ENCODE results near the gene PER2. TPM values are rescaled to one million over a fixed set of nuclear protein-coding genes. Genes with fewer than 3 reads are reported as not detected.

Gene PER2
- polyA plus RNA-seq, 2 donors: 4.9 to 12.6 TPM

DNA sequence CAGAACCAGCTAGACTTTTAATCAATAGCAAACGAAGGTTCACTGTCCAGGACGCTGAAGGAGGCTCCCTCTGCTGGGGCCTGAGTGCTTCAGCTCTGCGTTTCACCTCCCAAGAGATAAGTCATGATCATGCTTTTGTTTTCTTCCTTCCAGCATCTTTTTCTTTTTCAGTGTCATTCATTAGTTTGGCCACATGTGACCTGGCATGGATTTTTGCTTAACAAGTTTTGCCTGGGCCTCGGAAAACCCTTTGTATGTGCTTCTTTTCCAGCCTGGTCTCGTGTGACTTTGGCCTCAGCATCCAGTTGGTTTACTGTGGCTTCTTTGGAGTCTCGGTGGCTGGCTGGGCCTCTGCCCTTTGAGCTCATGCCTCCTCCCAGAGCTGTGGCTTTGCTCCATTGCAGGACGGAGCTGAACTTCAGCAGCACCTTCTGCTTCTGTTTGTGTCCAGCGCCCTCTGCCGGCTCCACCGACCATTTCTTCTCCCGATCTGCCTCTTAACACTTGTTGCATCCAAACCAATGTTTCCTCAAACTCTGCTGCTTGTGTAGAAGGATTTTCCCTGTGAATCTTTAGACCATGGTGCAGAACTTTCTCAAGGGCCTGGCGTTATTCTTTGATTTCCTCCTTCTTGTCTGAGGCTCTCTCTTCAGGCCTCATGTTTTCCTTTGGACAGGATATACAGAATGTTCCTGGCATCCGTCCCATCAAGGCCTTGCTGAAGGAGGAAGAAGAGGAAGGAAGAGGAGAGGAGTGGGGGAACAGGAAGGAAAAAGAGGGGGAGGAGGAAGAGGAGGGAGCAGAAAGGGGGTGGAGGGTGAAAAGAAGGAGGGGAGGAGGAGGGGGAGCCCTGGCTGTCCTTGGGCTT lies 25.0 kb downstream of the PER2 start:
- peak overlapping the region; percentile 16 to 59 for H3K27ac ChIP-seq (ENCODE audit: low read depth in 2 of 2, low read length in 1 of 2)
- no peaks in the 10 kb centered on the region for H3K9me3 ChIP-seq (ENCODE audit: control insufficient read depth in 2 of 2, insufficient read depth in 1 of 2, low read depth in 1 of 2, low read length in 1 of 2)
- WGBS, 2 donors: 17 to 20% methylated on average over 13 of the region's 13 CpGs
- peaks cover 3 to 39% of the 10 kb centered on the region in 2 donors for H3K36me3 ChIP-seq (ENCODE audit: control insufficient read depth in 2 of 2, insufficient read depth in 2 of 2, low read length in 1 of 2)
- peaks cover 4 to 14% of the 10 kb centered on the region in 2 donors for H3K4me1 ChIP-seq (ENCODE audit: control insufficient read depth in 2 of 2, insufficient read depth in 2 of 2, low read length in 1 of 2)
- no peak overlapping the region for H3K4me3 ChIP-seq (ENCODE audit: low read depth in 1 of 2, low read length in 2 of 2)
- no peaks in the 10 kb centered on the region for H3K27me3 ChIP-seq (ENCODE audit: control insufficient read depth in 1 of 2, insufficient read depth in 2 of 2, low read length in 2 of 2)

DNA sequence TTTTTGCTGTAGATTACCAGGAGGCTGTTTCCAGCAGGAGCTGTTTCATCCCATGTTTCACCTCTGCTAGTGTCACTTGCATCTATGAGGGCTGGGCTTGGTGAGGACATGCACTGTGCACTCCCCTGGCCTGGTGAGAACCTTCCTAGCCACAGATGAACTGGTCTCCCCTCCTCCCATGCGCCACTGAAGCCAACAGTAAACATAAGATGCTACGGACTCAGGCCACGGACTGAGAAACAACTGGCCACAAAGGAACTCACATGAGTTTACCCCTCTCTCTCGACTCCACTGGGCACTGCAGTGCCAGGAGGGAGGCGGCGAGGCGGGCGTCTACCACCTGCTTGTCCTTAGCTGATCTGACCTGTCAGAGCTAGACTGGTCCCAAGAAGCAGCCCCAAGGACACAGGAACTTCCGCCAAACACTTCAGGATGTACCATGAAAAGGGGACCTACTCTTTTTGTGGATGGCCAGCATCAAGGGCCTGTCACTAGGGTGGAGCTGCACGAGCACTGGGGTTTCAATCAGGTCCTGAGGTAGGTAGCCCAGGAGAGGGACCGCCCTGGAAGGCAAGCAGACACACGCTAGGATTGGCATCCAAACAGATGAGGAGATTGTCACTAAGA lies 25.8 kb downstream of the PER2 start:
- Histone ChIP-seq H3K36me3 (ENCODE audit: control insufficient read depth in 2 of 2, insufficient read depth in 2 of 2, low read length in 1 of 2) (peaks cover 8 to 40% of the 10 kb centered on the region in 2 donors), H3K9me3 (ENCODE audit: control insufficient read depth in 2 of 2, insufficient read depth in 1 of 2, low read depth in 1 of 2, low read length in 1 of 2) (no peaks in the 10 kb centered on the region), H3K27me3 (ENCODE audit: control insufficient read depth in 1 of 2, insufficient read depth in 2 of 2, low read length in 2 of 2) (no peaks in the 10 kb centered on the region), H3K4me3 (ENCODE audit: low read depth in 1 of 2, low read length in 2 of 2) (no peak overlapping the region), H3K27ac (ENCODE audit: low read depth in 2 of 2, low read length in 1 of 2) (peak overlapping the region in 1 of 2 donors; percentile 16), H3K4me1 (ENCODE audit: control insufficient read depth in 2 of 2, insufficient read depth in 2 of 2, low read length in 1 of 2) (peaks cover 4 to 12% of the 10 kb centered on the region in 2 donors)
- WGBS, 2 donors: 85 to 86% methylated on average over 12 of the region's 12 CpGs

DNA sequence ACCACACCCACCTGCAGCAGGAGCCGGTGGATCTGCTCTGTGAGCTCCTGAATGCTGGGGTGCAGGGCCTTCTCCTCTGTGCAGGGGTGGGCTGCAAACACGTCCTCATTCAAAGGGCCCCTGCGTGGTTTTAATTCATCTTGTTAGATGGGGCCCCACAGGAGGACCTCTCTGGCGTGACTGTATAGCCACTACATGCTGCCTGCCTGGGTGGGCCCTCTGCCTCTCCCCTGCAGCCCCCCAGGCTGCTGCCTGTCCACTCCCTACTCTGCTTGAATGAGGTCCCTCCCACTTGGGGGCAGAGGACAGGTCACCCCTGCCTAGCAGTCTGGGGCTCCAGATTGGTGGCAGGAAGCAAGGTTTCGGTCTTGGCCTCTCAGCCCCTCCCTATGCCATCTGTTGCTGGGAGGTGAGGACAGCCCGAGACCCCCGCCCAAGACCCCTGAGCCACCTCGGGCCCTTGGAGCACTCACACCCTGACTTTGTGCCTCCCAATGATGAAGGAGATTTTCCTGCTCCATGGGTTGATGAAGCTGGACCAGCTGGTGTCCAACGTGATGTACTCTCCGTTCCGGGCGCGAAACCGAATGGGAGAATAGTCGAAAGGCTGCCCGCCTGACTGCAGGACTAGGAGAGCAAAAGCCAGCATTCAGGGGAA lies 26.6 kb downstream of the PER2 start:
- no peak overlapping the region for H3K4me3 ChIP-seq (ENCODE audit: low read depth in 1 of 2, low read length in 2 of 2)
- no peak overlapping the region for H3K27ac ChIP-seq (ENCODE audit: low read depth in 2 of 2, low read length in 1 of 2)
- peaks cover 4 to 6% of the 10 kb centered on the region in 2 donors for H3K4me1 ChIP-seq (ENCODE audit: control insufficient read depth in 2 of 2, insufficient read depth in 2 of 2, low read length in 1 of 2)
- 93 to 96% methylated on average over 16 of the region's 16 CpGs for WGBS, 2 donors
- peaks cover 8 to 34% of the 10 kb centered on the region in 2 donors for H3K36me3 ChIP-seq (ENCODE audit: control insufficient read depth in 2 of 2, insufficient read depth in 2 of 2, low read length in 1 of 2)
- H3K9me3 ChIP-seq (ENCODE audit: control insufficient read depth in 2 of 2, insufficient read depth in 1 of 2, low read depth in 1 of 2, low read length in 1 of 2): no peaks in the 10 kb centered on the region
- H3K27me3 ChIP-seq (ENCODE audit: control insufficient read depth in 1 of 2, insufficient read depth in 2 of 2, low read length in 2 of 2): no peaks in the 10 kb centered on the region

DNA sequence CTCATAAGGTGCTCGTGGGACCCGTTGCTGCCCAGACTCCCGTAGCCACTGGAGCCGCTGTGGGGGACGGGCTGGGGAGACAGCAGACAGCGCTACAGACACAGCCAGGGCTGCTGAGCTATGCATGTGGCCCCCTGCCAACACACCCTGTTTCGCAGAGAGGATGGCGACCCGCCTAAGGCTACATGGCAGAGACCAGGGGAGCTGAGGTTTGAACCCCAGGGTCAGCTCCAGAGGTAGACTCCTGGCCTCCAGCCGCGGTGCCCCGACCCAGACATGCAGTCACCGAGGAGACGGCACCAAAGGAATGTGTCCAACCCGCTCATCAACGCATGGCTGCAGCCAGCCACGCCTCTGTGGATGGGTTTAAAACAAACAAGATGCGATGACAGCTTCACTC lies 27.5 kb downstream of the PER2 start:
- H3K27me3 ChIP-seq (ENCODE audit: control insufficient read depth in 1 of 2, insufficient read depth in 2 of 2, low read length in 2 of 2): no peaks in the 10 kb centered on the region
- H3K9me3 ChIP-seq (ENCODE audit: control insufficient read depth in 2 of 2, insufficient read depth in 1 of 2, low read depth in 1 of 2, low read length in 1 of 2): no peaks in the 10 kb centered on the region
- peaks cover 4 to 6% of the 10 kb centered on the region in 2 donors for H3K4me1 ChIP-seq (ENCODE audit: control insufficient read depth in 2 of 2, insufficient read depth in 2 of 2, low read length in 1 of 2)
- H3K27ac ChIP-seq (ENCODE audit: low read depth in 2 of 2, low read length in 1 of 2): no peak overlapping the region
- WGBS, 2 donors: 74 to 80% methylated on average over 18 of the region's 18 CpGs
- H3K36me3 ChIP-seq (ENCODE audit: control insufficient read depth in 2 of 2, insufficient read depth in 2 of 2, low read length in 1 of 2): peaks cover 8 to 42% of the 10 kb centered on the region in 2 donors
- no peak overlapping the region for H3K4me3 ChIP-seq (ENCODE audit: low read depth in 1 of 2, low read length in 2 of 2)

DNA sequence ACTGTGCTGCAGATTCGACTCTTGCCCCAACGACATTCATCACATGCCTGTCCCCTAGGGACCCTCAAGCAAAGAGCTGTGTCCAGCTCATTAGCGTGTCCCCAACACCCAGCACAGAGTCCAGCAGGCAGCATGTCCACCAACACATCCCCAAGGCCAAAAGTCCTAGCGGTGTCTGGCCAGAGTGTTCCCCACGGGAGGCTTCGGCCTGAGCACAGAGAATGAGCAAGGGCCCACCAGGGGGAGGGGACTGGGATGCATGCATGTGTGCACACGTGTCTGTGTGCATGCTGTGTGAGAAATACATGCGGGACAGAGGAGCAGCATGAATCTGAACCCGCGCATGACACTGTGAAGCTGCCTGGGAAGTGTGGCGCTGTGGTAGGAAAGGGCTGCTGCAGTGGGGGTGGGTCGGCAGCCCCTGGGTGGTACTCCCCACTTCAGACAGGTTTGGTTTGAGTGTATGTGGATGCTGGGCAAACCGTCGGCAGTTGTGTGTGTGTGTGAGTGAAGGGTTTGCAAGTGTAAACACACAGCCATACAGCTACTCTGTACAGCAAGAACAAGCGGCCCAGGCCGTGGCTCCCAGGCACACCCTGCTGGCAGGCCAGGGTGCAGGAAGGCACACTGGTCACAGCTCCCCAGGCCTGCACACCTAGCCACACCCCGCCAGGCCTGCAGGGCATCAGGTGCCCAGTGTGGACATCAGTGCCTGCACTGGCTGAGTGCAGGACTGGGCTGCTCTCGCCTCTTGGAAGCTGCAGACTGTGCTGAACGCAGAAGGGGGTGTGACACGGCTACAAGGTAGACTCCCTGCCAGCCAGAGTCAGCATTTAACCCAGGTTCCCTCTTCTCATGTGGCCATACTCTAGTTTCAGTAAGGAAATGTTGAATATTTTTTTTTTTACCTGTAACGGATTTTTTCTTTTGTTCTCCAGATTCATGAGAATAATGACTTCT lies 29.1 kb downstream of the PER2 start:
- 82 to 87% methylated on average over 21 of the region's 21 CpGs for WGBS, 2 donors
- no peak overlapping the region for H3K4me3 ChIP-seq (ENCODE audit: low read depth in 1 of 2, low read length in 2 of 2)
- peaks cover 4 to 6% of the 10 kb centered on the region in 2 donors for H3K4me1 ChIP-seq (ENCODE audit: control insufficient read depth in 2 of 2, insufficient read depth in 2 of 2, low read length in 1 of 2)
- H3K36me3 ChIP-seq (ENCODE audit: control insufficient read depth in 2 of 2, insufficient read depth in 2 of 2, low read length in 1 of 2): peaks cover 18 to 47% of the 10 kb centered on the region in 2 donors
- H3K27me3 ChIP-seq (ENCODE audit: control insufficient read depth in 1 of 2, insufficient read depth in 2 of 2, low read length in 2 of 2): no peaks in the 10 kb centered on the region
- H3K27ac ChIP-seq (ENCODE audit: low read depth in 2 of 2, low read length in 1 of 2): no peak overlapping the region
- no peaks in the 10 kb centered on the region for H3K9me3 ChIP-seq (ENCODE audit: control insufficient read depth in 2 of 2, insufficient read depth in 1 of 2, low read depth in 1 of 2, low read length in 1 of 2)

DNA sequence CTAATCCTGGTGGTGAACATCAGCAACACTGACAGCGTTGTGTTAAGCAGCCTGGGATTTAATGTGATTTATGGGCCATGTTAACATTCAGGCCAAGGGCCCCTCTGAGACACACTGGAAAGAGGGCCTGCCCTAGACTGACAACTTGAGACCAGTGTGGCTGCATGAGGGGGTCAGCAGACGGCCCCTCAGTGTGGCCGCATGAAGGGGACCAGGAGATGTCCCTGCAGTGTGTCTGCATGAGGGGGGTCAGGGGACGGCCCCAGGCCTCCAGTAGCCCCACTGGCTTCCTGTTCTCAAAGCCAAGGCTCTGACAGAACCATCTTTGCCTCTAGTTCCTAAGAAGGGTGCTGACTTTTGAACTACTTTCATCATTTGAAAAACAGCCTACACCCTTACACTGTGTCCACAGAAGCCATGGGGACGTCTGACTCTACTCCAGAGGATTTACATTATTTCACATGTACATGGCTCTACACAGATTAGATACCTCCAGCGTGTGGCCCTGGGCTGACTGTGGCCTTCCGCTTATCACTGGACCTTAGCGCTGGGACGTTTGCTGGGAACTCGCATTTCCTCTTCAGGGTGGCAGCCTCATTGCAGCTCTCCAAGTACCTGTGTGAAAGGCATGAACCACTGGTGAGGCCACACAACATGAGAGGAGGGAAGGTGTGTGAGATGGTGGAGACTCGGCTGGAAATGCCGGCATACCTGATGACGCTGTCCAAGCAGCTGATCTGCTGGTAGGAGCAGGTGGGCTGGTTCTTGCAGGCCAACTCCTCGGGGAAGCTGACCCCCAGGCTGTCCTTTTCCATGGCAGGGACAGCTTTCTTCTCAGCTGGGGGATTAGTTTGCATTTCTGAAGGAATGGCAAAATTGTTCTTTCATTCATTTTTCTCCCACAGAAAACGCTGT lies 30.4 kb downstream of the PER2 start:
- Histone ChIP-seq H3K27me3 (ENCODE audit: control insufficient read depth in 1 of 2, insufficient read depth in 2 of 2, low read length in 2 of 2) (no peaks in the 10 kb centered on the region), H3K9me3 (ENCODE audit: control insufficient read depth in 2 of 2, insufficient read depth in 1 of 2, low read depth in 1 of 2, low read length in 1 of 2) (no peaks in the 10 kb centered on the region), H3K27ac (ENCODE audit: low read depth in 2 of 2, low read length in 1 of 2) (no peak overlapping the region), H3K4me1 (ENCODE audit: control insufficient read depth in 2 of 2, insufficient read depth in 2 of 2, low read length in 1 of 2) (peaks cover 0 to 4% of the 10 kb centered on the region in 2 donors), H3K36me3 (ENCODE audit: control insufficient read depth in 2 of 2, insufficient read depth in 2 of 2, low read length in 1 of 2) (peaks cover 18 to 54% of the 10 kb centered on the region in 2 donors), H3K4me3 (ENCODE audit: low read depth in 1 of 2, low read length in 2 of 2) (no peak overlapping the region)
- WGBS, 2 donors: 88 to 90% methylated on average over 15 of the region's 15 CpGs

DNA sequence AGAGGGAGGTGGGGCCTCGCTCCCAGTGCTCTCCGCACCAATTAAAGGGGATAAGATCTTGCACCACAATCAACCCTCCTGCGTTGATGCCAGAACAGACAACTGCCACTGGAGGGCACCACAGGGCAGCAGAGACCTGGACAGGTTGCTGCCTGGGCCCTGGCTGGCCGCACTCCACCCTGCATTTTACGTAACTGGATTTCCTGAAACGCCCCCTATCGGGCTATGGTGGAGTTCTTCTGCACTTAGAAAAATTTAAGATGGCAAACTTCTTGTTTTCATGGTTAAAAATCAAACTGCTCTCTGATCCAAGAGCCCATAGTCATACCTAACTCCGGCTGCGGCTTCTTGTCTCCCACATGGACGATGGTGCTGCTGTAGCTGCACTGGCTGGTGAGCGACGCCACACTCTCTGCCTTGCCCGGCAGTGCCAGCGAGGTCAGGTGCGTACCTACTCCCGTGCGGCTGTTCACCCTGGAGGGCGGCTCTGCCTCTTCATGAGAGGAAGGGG lies 31.8 kb downstream of the PER2 start:
- H3K36me3 ChIP-seq (ENCODE audit: control insufficient read depth in 2 of 2, insufficient read depth in 2 of 2, low read length in 1 of 2): peaks cover 20 to 56% of the 10 kb centered on the region in 2 donors
- WGBS, 2 donors: 56 to 66% methylated on average over 18 of the region's 18 CpGs

DNA sequence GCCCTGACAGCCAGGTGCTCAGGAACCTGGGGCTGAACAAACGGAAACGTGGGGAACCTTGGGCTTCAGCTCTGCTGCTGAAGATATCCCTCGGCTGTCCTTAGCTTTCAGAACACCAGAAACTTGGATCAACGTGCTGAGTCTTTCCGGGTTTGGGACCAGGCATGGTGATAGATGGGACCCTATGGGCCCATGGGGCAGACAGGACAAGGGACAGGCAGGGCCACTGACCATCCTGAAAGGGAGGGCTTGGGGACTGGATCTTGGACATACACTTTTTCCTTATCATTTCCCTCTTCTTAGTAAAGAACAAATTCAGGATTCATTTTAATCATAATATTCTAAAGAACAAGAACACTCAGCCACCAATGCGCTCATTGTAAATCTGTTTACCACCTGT lies 32.3 kb downstream of the PER2 start:
- Histone ChIP-seq H3K27ac (ENCODE audit: low read depth in 2 of 2, low read length in 1 of 2) (no peak overlapping the region), H3K36me3 (ENCODE audit: control insufficient read depth in 2 of 2, insufficient read depth in 2 of 2, low read length in 1 of 2) (peaks cover 25 to 56% of the 10 kb centered on the region in 2 donors)
- WGBS, 2 donors: 88 to 89% methylated on average over 6 of the region's 6 CpGs

More for the DNA sequence above, 31.8 kb downstream of the PER2 start:
- no peaks in the 10 kb centered on the region for H3K9me3 ChIP-seq (ENCODE audit: control insufficient read depth in 2 of 2, insufficient read depth in 1 of 2, low read depth in 1 of 2, low read length in 1 of 2)
- no peaks in the 10 kb centered on the region for H3K27me3 ChIP-seq (ENCODE audit: control insufficient read depth in 1 of 2, insufficient read depth in 2 of 2, low read length in 2 of 2)
- no peak overlapping the region for H3K27ac ChIP-seq (ENCODE audit: low read depth in 2 of 2, low read length in 1 of 2)
- H3K4me1 ChIP-seq (ENCODE audit: control insufficient read depth in 2 of 2, insufficient read depth in 2 of 2, low read length in 1 of 2): peaks cover 0 to 4% of the 10 kb centered on the region in 2 donors
- no peak overlapping the region for H3K4me3 ChIP-seq (ENCODE audit: low read depth in 1 of 2, low read length in 2 of 2)

More for the DNA sequence above, 32.3 kb downstream of the PER2 start:
- H3K27me3 ChIP-seq (ENCODE audit: control insufficient read depth in 1 of 2, insufficient read depth in 2 of 2, low read length in 2 of 2): no peaks in the 10 kb centered on the region
- H3K4me1 ChIP-seq (ENCODE audit: control insufficient read depth in 2 of 2, insufficient read depth in 2 of 2, low read length in 1 of 2): peaks cover 0 to 4% of the 10 kb centered on the region in 2 donors
- H3K9me3 ChIP-seq (ENCODE audit: control insufficient read depth in 2 of 2, insufficient read depth in 1 of 2, low read depth in 1 of 2, low read length in 1 of 2): no peaks in the 10 kb centered on the region
- H3K4me3 ChIP-seq (ENCODE audit: low read depth in 1 of 2, low read length in 2 of 2): no peak overlapping the region

All from esophagus (tissue), 2 donors.